Stimulated activated CD4-positive, alpha-beta T cell treated with anti-CD3 and anti-CD28 coated beads, Interleukin-12 subunit alpha, Interleukin-12 subunit beta, amount 100 ng/mL, for 24 hours (primary cell): Measurements from ENCODE around the gene TACR1.
A peak's percentile ranks its signal among the peaks of the same experiment; 100 is the strongest.
"Not testable (repeated sequence)": the region's sequence is repeated elsewhere in the genome, so short reads cannot be mapped to it uniquely, and the experiment has no call there.

Experiments used
- DNase-seq, 2 experiments: peaks; one replicate each; pipeline ENCODE4 v3.0.0-alpha.2; 2020; ENCODE audit warnings: low read depth in 2 of 2

The TACR1 gene, protein sequence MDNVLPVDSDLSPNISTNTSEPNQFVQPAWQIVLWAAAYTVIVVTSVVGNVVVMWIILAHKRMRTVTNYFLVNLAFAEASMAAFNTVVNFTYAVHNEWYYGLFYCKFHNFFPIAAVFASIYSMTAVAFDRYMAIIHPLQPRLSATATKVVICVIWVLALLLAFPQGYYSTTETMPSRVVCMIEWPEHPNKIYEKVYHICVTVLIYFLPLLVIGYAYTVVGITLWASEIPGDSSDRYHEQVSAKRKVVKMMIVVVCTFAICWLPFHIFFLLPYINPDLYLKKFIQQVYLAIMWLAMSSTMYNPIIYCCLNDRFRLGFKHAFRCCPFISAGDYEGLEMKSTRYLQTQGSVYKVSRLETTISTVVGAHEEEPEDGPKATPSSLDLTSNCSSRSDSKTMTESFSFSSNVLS

GRCh38 chr2:75199428-75200011, at the start of gene TACR1:
TSS of gene TACR1 (minus strand) at chr2:75199520. CDS start at chr2:75198934, 586 bp downstream.
- DNase-seq, result peak; percentile 13 to 52

- not testable (repeated sequence) for DNase-seq
Observed at GRCh38 chr2:75248581-75248980, 49.3 kb upstream of the TACR1 start.

- DNase-seq, result no peak
Observed at GRCh38 chr2:75246441-75247167, 47.3 kb upstream of the TACR1 start.

GRCh38 chr2:75243219-75243618, 43.9 kb upstream of the TACR1 start:
- DNase-seq, result no peak

DNA sequence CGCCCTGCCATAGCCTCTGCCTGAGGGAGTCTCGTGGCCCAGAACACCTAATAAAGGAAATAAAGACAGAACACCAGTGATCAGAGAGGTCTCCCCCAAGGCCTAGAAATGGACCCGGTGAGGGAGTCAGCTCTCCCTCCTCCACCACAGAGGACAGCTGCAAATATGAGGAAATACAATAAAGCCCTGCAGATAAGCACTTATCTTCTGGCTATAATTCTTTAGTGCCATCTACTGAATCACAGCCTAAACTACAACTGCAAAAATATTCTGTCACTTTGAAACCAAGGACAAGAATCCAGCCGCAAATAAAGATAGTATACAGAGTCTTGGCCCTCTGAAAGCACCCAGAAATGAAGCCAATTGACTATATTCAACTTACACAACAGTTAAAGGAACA, 42.4 kb upstream of the TACR1 start:
- no peak for DNase-seq

- no peak for DNase-seq
Observed at GRCh38 chr2:75238670-75239330, 39.5 kb upstream of the TACR1 start.

GRCh38 chr2:75237296-75237695, 38.0 kb upstream of the TACR1 start:
- DNase-seq, result no peak

GRCh38 chr2:75233965-75234364, 34.6 kb upstream of the TACR1 start:
- DNase-seq, result no peak

DNA sequence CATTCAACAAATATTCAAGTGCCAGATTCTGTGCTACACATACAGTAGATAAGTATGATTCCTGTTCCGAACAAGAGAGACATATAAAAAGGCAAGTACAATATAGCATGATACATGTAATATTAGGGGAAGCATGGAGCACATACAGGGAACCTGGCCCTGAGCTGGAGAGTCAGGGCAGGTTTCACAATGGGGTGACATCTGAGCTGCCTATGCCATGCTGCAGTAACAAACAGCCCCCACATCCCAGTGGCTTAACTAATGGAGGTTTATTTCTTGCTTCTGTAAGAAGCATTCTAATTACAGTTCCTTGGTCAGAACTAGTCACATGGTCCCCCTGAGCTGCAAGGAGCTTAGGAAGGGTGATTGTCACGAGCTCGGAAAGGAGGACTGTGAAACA, 27.3 kb upstream of the TACR1 start:
- DNase-seq, result no peak

DNA sequence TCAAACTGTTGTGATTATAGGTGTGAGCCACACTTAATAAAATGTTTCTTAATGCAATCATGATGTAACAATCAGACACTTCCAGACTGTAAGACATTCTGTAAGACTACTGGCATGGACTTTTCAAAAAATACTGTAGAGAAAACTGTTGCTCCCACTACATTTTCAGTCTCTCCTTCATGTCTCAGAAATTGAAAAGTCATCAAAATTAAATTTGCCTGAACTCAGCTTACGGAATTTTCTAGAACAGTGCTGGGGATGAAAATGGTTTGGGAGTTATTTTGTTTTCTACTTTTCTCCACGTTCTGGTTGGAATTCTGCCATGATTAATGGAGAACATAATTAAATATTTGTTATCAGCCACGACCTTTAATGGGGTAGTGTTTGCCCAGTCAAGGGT, 26.8 kb upstream of the TACR1 start:
- no peak for DNase-seq

DNA sequence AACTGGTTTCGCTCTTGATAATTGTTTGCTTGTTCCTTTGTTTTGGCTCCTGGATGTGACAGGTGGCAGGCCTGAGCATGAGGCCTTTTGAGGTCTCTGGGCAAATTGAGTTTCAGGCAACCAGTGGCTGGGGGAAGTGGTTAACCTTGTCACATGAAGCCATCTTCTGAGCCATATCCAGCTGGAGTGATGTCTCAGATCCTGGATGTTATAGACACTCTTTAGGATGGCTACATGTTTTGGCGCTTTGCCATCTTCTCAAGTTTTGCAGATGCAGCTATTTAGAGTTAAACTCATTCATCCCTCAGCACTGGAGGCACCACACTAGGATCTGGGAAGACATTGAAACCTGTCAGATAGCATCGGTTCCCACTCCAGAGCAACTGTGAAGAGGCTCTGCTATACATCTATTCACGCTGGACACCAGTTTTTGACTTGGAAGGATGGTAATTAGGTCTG, 25.3 kb upstream of the TACR1 start:
- no peak for DNase-seq

- DNase-seq, result no peak
Observed at GRCh38 chr2:75222527-75222926, 23.2 kb upstream of the TACR1 start.

DNA sequence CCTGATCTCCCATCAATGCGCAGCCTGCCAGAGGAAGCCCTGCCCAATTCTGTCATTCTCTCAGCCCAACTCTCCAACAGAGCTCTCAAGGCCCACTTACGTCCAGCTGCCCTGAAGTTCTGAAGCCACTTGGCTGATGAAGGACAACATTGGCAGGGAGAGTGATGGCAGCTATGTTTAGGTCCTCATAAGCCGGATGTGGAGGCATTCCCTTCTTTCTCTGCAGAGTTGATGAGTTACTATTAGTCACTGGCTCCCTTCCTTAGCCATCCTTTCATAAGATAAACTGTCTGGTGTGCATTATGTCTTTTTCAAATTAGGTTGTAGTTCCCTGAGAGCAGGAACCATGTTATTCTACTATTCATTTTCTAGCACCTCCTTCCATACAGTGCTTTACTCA, 22.5 kb upstream of the TACR1 start:
- DNase-seq, result no peak

GRCh38 chr2:75219213-75219612, 19.9 kb upstream of the TACR1 start:
- DNase-seq, result not testable (repeated sequence)

GRCh38 chr2:75211266-75211770, 12.0 kb upstream of the TACR1 start:
- DNase-seq, result no peak

- DNase-seq, result no peak
Observed at GRCh38 chr2:75210409-75210808, 11.1 kb upstream of the TACR1 start.

DNA sequence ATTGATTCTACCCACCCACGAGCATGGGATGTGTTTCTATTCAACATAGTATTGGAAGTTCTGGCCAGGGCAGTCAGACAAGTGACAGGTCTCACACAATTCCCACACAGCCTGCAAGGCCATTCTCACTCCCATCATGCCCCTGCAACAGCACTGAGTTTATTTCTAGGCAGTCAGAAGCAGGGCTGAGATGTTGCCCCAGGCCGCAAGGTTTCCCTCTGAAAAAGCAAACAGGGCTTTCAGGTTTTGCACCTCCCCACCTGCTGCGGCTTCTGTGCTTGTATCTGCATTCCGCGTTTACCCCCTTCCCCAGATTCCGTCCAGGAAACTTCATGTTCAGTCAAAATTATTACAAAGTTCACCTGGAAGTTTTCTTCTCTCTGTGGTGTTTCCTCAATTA, 9.4 kb upstream of the TACR1 start:
- no peak for DNase-seq

DNA sequence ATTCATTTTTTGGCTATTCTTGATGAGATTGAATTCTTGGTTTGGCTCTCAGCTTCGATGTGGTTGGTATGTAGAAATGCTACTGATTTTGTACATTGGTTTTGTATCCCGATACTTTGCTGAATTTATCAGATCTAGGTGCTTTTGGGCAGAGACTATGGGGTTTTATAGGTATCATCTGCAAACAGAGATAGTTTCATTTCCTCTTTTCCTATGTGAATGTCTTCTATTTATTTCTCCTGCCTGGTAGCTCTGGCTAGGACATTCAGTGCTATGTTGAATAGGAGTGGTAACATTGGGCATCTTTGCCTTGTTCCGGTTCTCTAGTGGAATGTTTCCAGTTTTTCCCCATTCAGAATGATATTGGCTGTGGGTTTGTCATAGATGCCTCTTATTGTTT, 5.5 kb upstream of the TACR1 start:
- no peak for DNase-seq

DNA sequence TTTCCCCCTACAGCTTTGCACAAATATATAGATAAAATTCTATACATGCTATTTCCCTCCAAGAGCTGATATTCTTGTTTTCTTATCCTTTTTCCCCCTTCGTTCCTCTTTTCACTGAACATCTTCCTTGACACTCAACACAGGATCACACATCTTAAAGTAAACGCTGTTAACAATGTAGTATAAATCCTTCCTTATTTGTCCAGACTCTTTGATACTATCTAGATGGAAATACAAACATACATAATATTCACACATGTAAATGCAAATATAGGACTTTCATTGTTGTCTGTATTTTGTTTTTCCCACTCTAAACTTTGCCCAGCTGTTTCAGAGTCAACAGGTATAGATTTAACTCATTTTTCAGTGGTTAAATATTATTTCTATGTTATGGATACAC, 3.0 kb upstream of the TACR1 start:
- DNase-seq, result no peak

DNA sequence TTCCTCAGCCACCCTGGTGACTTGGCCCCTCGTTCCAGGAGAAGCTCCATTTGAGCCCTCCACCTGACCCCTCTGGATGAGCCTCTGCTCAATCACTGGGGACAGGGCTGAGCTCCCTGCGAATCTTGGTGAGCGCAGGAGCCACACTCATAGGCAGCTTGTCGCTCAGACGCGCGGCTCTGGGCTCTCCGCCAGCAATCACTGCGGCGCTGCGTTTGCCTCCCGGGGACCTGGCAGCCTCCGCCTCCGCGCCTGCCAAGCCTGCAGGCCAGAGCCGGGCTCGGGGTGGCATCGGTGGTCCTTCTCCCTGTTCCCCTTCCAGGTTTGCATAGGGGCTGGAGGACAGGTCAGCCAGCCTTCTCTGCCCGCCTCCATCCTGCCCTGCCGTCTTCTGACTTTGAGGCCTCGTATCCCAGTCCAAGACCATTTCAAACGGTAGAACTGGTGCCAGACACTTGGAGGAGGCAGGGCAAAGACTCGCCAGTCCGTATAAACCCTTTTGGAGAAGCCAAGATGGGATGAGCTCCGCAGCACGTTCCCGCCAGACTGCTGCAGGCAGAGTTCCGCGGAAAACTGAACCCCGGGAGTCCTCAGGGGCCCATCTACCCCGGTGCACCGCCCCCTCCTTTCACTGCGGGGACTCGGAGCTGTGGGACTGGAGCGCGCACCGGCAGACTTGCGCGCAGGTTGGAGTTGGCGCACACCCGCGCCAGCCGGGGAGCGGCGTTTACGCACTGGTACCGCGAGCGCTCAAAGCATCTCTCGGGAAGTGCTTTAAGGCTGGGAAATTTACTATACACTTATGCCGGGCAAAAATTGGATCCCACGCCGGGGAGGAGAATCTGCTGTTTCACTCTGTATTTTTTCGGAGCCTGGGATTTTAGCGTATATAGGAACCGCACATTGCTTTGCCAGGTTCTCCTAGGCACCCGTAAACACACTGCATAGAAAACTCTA, 1.1 kb upstream of the TACR1 start:
- DNase-seq, result peak in 1 of 2 experiments; percentile 3
